GM23338 (cell line): ENCODE measurements around the gene GPHN.

Experiments
- ETS1 ChIP-seq: IDR thresholded peaks from 2 replicates; pipeline ENCODE4 v1.6.1; 2016; ENCODE audit warnings: antibody characterized with exemption
- EZH2 ChIP-seq: fragments of 200-600 bp; sonication (generic); IDR thresholded peaks from one replicate; pipeline ENCODE4 v1.8.0; 2017; ENCODE audit warnings: antibody characterized with exemption, mild to moderate bottlenecking, low read depth; ENCODE audit not compliant: unreplicated experiment
- POLR2AphosphoS5 ChIP-seq: IDR thresholded peaks from 2 replicates; pipeline ENCODE4 v1.6.1; 2016; ENCODE audit warnings: antibody characterized with exemption, low read depth
- TF ChIP-seq, protein P1 (sequence below), 2 experiments: fragments of 200-600 bp in 1 of 2; sonication (generic) in 1 of 2; conservative IDR thresholded peaks; 2 replicates each; pipeline versions ENCODE4 v1.5.1 to v1.6.1; 2016 to 2017; ENCODE audit warnings: antibody characterized with exemption in 2 of 2, low read depth in 2 of 2, mild to moderate bottlenecking in 2 of 2, moderate library complexity in 1 of 2

- TF ChIP-seq, protein P1, sequence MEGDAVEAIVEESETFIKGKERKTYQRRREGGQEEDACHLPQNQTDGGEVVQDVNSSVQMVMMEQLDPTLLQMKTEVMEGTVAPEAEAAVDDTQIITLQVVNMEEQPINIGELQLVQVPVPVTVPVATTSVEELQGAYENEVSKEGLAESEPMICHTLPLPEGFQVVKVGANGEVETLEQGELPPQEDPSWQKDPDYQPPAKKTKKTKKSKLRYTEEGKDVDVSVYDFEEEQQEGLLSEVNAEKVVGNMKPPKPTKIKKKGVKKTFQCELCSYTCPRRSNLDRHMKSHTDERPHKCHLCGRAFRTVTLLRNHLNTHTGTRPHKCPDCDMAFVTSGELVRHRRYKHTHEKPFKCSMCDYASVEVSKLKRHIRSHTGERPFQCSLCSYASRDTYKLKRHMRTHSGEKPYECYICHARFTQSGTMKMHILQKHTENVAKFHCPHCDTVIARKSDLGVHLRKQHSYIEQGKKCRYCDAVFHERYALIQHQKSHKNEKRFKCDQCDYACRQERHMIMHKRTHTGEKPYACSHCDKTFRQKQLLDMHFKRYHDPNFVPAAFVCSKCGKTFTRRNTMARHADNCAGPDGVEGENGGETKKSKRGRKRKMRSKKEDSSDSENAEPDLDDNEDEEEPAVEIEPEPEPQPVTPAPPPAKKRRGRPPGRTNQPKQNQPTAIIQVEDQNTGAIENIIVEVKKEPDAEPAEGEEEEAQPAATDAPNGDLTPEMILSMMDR (conservative IDR thresholded peaks at IDR 0.05; ENCODE audit: low read depth in 2 of 2) = peak; percentile 61 to 85
- no peak for TF ChIP-seq EZH2
- TF ChIP-seq ETS1 = no peak
- TF ChIP-seq POLR2AphosphoS5 = no peak
Observed at GRCh38 chr14:66746316-66747006, 238.5 kb downstream of the GPHN start.
